ENCODE measurements around the gene ADCY5. TPM values are rescaled to one million over a fixed set of nuclear protein-coding genes. Genes with fewer than 3 reads are reported as not detected.

Gene ADCY5
- total and polyA plus RNA-seq, 10 donors, result 1.7 to 20.6 (median 11.7) TPM

GRCh38 chr3:123271466-123272159 lies 177.3 kb downstream of the ADCY5 start:
- TF ChIP-seq CTCF (IDR thresholded peaks at IDR 0.05 in 8 of 11, conservative IDR thresholded peaks at IDR 0.05 in 3 of 11) (no peak), POLR2AphosphoS5 (IDR thresholded peaks at IDR 0.05) (no peak), POLR2A (IDR thresholded peaks at IDR 0.05) (no peak)
- intact Hi-C loops (cut with DNase I; ENCODE audit: low total_unique reads), result no loop called here
- no peaks in the 10 kb centered on the region for H3K4me1 ChIP-seq
- H3K27me3 ChIP-seq (replicated peaks in 1 of 7), result no peaks in the 10 kb centered on the region
- peaks cover 0 to 39% (median 6%) of the 10 kb centered on the region in 6 donors for H3K36me3 ChIP-seq
- H3K4me3 ChIP-seq, result no peak overlapping the region
- H3K27ac ChIP-seq, result no peak overlapping the region
- no peaks in the 10 kb centered on the region for H3K9me3 ChIP-seq
- 69 to 74% (median 71%) methylated on average over 5 of the region's 5 CpGs for WGBS, 5 donors
- no peak for DNase-seq

GRCh38 chr3:123270818-123271217 lies 178.1 kb downstream of the ADCY5 start:
- no peak for TF ChIP-seq POLR2AphosphoS5 (IDR thresholded peaks at IDR 0.05)
- no peak for TF ChIP-seq POLR2A (IDR thresholded peaks at IDR 0.05)
- no peak for TF ChIP-seq CTCF (IDR thresholded peaks at IDR 0.05 in 8 of 11, conservative IDR thresholded peaks at IDR 0.05 in 3 of 11)
- Histone ChIP-seq H3K4me3 (no peak overlapping the region), H3K27ac (no peak overlapping the region), H3K4me1 (no peaks in the 10 kb centered on the region), H3K27me3 (replicated peaks in 1 of 7) (no peaks in the 10 kb centered on the region), H3K36me3 (peaks cover 0 to 39% (median 6%) of the 10 kb centered on the region in 6 donors), H3K9me3 (no peaks in the 10 kb centered on the region)
- WGBS, 5 donors, result 94 to 100% (median 98%) methylated on average over 2 of the region's 2 CpGs
- intact Hi-C loops (cut with DNase I; ENCODE audit: low total_unique reads), result no loop called here
- DNase-seq, result no peak

DNA sequence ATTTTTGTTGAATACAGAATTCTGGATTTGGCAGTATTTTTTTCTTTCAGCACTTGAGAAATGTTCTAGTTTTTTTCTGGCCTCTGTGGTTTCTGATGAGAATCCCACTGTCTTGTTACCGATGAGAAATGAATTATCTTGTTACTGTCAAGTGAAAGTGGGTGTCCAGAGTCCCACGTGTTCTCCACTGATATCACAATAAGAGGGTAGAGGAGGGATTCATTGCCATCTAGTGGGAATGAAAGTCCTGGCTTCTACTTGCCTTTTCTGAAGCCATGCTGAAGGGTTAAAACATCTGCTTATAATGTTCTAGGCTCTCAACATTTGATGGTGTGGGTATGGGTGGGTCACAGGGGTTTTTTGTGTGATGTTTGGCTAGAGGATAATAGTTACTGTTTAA lies 181.1 kb downstream of the ADCY5 start:
- TF ChIP-seq POLR2AphosphoS5 (IDR thresholded peaks at IDR 0.05) (no peak), POLR2A (IDR thresholded peaks at IDR 0.05) (no peak), CTCF (IDR thresholded peaks at IDR 0.05 in 8 of 11, conservative IDR thresholded peaks at IDR 0.05 in 3 of 11) (no peak)
- DNase-seq, result no peak
- H3K4me3 ChIP-seq, result no peak overlapping the region
- WGBS, 5 donors, result 72 to 89% (median 81%) methylated on average over 2 of the region's 2 CpGs
- H3K9me3 ChIP-seq, result no peaks in the 10 kb centered on the region
- H3K36me3 ChIP-seq, result peaks cover 0 to 58% (median 6%) of the 10 kb centered on the region in 6 donors
- H3K4me1 ChIP-seq, result no peaks in the 10 kb centered on the region
- no peak overlapping the region for H3K27ac ChIP-seq
- intact Hi-C loops (cut with DNase I; ENCODE audit: low total_unique reads), result loop anchor here (10.0 kb wide), 1 partner anchor 323 kb away; no protein-coding TSS in a partner anchor
- H3K27me3 ChIP-seq (replicated peaks in 1 of 7), result no peaks in the 10 kb centered on the region

GRCh38 chr3:123263941-123264340 lies 184.9 kb downstream of the ADCY5 start:
- intact Hi-C loops (cut with DNase I; ENCODE audit: low total_unique reads), result loop anchor here (10.0 kb wide), 1 partner anchor 319 kb away; no protein-coding TSS in a partner anchor
- WGBS, 5 donors, result 96 to 100% (median 98%) methylated on average over 2 of the region's 2 CpGs

More at GRCh38 chr3:123263941-123264340, 184.9 kb downstream of the ADCY5 start:
- Histone ChIP-seq H3K9me3 (no peaks in the 10 kb centered on the region), H3K36me3 (peaks cover 0 to 64% (median 10%) of the 10 kb centered on the region in 6 donors), H3K27ac (no peak overlapping the region), H3K4me1 (no peaks in the 10 kb centered on the region), H3K27me3 (replicated peaks in 1 of 7) (no peaks in the 10 kb centered on the region), H3K4me3 (no peak overlapping the region)
- DNase-seq, result no peak
- TF ChIP-seq POLR2A (IDR thresholded peaks at IDR 0.05) (no peak), POLR2AphosphoS5 (IDR thresholded peaks at IDR 0.05) (no peak), CTCF (IDR thresholded peaks at IDR 0.05 in 8 of 11, conservative IDR thresholded peaks at IDR 0.05 in 3 of 11) (no peak)

Data from spleen (tissue), 11 donors.